ENCODE data around the gene TMEM88.

Gene TMEM88

DNA sequence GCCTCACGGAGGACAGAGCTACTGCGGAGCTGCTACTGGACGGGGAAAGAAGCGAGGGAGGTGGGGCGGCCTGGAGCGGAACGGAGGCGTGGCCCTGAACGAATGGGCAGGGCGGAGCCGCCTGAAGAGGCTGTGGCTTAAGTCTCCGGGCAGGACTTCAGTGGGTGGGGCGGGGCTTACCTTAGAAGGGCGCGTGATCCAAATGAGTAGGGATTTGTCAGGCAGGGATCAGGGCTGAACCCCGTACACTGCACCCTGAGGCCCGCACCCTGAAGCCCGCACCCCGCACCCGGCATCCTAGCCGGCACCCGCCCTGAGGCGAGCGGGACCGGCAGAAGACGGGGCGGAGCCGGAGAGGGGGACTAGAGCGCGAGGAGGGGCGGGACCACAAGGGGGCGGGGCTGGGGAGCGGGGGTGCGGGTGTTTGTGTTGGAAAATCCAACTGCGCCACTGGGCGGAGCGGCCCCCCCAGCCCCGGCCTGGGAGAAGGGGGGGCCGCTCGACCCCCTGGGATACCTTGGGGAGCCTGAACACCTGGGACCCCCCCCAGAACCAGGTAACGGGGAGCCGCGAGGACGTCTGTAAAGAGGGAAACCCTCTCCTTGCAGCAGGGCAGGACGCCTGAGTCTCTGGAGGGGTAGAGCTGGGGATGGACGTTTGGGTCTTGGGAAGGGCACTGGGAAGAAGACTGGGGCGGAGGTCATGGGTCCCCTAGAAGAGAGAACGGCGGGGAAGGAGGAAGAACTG is 20.9 kb upstream of the TMEM88 start, which contains the start of gene KDM6B:
Gene KDM6B (plus strand): TSS at position 423 of the 747 bp plus-strand sequence. CDS start 11,338 bp downstream, outside the sequence.
- peak; percentile 48 for FAIRE-seq

GRCh38 chr17:7834542-7834956 is 20.3 kb upstream of the TMEM88 start:
- no peak for FAIRE-seq

DNA sequence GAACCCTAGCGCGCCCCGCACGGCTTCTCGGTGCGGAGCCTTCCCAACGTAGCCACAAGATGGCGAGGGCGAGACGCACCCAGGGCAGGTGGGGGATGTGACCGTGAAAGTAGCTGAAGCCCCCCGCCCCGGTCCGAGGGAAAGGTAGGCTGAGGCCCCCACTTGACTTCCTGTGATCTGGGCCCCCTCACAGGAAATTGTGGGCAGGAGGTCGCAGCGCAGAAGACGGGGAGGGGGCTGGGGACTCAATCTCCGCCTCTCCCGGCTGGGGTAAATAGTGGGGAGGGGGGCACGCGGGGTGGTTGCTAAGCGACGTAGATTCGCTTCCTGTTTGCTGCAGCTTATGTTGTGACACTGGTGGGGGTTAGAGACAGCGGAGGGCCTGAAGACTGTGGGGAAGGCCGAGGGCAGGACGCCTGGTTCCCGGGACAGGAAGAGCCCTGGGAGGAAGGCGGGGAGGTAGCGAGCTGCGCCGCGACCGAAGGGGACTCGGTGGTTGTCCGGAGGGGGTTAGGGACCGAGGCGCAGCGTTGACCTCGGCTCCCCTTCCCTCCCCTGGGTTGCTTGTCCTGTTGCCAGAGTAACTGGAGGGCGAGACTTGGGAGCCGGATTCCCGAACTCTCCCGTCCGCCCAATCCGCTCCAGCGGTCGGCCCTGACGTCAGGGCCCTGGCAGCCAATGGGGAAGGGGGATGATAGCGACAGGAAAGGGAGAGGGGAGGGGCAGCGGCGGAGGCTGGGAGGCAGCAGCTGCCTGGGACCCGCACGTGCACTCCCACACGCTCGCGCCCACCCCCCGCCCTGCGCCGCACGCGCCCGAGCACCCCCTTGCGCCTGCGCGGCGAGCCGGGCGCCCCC is 19.7 kb upstream of the TMEM88 start:
- FAIRE-seq: peak; percentile 77

DNA sequence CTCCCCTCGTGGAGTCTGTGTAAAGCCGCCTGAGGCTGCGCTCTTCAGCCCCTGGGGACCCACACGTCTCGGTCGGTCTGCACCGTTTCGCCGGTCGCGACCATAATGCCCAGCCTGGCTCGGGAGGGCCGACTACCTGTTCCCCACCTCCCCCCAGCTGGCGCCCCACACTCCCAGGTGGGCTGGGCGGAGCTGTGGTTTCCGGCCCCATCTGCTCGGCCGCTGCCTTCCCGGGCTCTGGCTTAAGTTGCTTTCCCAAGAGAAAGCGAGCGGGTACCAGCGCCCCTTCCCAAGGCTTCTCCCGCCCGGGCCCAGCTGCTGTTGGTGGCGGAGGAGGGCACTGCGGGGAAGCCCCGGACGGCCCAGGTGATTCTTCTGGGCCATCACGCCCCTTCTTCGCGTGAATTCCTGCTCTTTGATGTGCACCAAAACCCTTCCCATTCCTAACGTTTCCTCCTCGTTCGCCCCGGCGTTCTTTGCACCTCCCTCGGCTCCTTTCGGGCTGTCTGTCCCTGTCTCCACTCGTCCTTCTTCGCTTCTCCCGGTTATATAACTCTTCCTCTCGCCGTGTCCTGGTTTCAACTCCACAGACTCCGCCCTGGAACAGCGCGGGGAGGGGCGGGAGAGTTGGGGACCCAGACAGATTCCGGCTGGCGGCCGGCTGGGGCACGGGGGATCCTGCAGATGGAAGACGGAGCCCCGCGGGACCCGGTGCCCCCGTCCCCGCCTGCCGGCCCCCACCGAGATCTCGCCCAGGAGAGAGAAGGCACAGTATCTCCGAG is 18.9 kb upstream of the TMEM88 start:
- FAIRE-seq: no peak

GRCh38 chr17:7836596-7837407 is 18.1 kb upstream of the TMEM88 start:
- peak; percentile 46 for FAIRE-seq

DNA sequence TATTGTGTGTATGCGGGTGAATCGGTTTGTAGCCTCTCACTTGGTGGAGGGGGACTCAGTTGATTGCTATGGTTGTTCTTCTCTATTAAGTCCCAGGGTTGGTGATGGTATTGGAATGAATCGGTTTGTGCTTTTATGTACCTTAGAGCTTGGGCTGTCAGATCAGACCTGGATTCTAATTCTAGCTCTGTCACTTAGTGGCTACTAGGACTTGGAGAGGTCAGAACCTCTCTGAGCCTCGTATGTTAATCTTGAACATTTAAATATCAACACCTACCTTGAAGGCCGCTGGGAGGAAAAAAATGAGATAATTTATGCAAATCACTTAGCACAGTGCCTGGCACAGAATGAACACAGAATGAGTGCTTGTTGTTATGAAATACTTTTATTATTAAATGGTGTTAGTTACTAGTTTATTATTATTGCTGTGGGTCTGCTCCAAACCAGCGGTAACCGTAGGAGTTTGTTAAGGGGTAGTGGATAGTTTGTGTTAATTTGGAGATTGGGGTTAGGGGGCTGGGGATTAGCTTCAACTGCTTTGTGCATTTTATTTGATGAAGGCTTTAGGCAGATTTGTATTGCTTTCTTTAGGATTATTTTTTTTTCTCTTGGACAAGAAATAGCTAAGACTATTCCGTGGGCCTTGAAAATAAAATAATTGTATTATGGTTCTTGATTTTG is 17.3 kb upstream of the TMEM88 start:
- FAIRE-seq: no peak

- no peak for FAIRE-seq
Observed at GRCh38 chr17:7838090-7839075, 16.5 kb upstream of the TMEM88 start.

DNA sequence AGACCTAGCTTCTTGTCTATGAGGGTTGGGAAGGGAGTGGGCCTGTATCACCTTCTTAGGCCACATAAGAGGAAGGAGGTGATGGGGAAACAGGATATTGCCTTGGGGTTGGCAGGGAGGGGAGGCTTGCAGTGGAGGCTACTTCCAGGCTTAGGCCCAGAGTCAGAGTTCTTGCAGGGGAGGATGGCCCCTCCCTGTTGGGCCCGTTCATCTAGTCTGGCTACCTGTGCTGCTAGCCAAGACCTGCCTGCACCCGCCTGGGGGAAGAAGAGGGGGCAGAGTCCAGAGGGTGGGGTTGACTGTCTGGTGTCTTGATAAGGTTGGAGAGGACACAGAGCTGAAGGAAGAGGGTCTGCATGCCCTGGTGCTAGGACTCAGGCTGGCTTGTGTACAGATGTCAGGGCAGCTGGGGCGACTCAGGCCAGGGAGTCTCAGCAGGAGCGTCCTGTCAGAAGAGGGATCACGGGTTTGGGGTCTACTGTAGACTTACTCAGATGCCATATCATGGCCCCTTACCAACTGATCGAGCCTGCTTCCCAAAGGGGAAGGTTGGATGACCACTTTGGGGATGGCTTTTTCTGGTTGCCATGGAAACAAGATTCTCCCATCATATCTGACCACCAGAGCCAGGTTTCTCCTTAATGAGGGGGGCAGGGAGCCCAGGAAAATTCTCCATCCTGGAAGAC is 15.5 kb upstream of the TMEM88 start:
- no peak for FAIRE-seq

DNA sequence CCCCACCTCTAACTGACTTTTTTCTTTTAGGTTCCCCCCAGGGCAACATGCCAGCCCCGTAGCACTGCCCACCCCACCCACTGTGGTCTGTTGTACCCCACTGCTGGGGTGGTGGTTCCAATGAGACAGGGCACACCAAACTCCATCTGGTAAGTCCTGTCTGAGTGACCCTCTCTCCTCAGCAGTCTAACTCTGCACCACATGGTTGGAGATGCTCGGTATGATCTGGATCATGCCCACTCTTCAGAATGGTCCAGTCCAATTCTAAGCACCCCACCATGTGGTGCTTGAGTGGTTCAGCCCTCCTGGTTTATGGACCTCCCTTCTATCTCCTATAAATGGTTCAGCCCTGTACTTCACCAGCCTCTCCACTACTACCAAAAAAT is 15.0 kb upstream of the TMEM88 start:
- peak; percentile 85 for FAIRE-seq

- FAIRE-seq: no peak
Observed at GRCh38 chr17:7840441-7840840, 14.4 kb upstream of the TMEM88 start.

- FAIRE-seq: no peak
Observed at GRCh38 chr17:7840875-7841274, 14.0 kb upstream of the TMEM88 start.

DNA sequence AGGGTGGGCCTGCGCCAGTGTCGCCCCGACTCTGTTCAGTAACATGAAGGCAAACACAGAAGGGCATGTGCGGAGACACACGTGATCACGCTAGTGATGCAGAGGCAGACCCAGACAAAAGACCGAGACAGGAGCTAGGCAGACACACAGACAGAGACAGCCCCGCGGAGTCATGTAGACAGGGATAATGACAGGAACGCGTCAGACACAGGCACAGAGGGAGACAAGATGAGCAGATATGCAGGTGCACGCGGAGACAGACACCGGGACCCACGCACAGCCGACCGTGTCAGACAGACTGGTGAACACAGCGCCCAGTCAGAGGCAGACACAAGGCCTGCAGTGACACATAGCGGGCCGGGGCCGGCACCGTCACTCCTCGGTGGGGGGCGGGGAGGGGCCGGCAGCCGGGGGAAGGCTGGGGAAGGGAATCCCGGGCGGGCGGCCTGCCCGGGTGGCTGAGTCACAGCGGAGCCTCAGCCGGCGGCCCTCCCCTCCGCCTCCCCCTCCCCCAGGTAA is 13.4 kb upstream of the TMEM88 start:
- no peak for FAIRE-seq

DNA sequence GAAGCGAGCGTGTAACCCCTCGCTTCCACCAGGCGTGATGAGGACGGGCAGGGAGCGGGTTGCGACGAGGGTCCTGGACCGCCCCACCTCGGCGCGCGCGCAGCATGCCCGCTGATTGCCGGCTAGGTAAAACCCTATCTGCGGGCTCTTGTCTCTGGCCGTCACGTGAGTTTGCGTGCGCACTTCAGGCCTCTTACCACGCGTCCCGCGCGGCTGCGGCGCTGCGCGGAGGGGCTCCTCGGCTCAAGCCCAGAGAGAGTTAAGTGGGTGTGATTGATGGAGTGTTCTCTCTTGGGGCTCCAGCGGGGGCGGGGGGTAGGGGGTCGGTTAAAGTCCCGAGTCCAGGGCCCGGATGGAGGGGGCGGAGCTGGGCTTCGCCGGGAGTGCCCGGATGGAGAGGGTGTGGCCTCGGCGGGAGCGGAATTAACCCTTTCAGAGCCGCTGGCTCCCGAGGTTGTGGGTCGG is 12.9 kb upstream of the TMEM88 start:
- FAIRE-seq: no peak

DNA sequence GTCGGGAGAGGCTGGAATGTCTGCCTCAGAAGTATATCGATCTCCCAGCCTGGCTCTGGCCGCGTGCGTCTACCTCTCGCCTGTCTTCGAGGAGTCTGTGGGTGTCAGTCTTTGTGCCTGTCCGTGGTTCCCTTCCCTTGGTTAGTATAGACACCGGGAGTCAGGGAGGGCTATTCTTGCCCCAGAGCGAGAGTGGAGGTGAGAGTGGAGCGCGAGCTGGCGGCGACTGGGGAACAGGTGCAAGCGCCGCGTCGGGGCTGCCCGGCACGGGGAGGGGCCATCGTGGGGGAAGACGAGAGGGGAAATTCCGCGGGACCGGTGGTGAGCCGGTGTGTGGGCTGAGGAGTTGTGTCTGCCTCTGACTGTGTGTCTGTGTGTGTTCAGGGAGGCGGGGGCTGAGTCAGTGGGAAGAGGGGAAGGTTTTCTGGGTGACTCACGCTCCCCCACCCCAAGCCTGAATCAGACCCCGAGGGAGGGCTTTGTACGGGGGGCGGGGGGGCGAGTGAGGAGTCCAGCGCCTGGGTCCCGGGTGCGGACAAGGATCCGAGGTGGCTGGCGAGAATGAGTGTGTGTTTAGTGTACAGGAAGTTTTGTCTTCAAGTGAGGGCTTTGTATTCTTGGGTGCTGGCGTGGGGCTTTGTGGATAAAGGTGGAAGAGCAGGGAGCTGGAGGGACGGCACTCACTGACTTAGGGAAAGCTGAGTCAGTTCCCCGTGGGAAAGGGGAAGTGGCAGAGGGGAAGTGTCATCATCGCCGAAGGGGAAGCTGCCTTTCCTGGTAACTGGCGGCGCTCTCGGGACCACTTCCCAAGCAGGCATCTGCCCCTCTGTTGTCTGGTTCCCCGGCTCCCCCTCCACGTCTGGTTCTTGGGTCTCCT is 12.2 kb upstream of the TMEM88 start:
- FAIRE-seq: no peak

DNA sequence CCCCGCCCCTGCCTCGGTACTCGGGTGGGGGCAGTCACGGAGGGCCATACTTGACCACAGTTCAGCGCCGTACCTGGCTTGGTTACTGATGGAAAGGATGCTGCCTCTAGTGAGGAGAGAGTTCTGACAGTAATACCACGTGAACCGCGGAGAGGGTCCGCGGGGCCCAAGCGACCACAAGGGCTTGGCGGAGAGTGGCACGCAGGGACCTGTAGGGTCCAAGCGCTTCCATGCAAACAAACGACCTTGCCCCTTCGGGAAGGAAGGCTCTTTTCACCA is 11.7 kb upstream of the TMEM88 start:
- FAIRE-seq: no peak

- FAIRE-seq: no peak
Observed at GRCh38 chr17:7843536-7844291, 11.2 kb upstream of the TMEM88 start.

DNA sequence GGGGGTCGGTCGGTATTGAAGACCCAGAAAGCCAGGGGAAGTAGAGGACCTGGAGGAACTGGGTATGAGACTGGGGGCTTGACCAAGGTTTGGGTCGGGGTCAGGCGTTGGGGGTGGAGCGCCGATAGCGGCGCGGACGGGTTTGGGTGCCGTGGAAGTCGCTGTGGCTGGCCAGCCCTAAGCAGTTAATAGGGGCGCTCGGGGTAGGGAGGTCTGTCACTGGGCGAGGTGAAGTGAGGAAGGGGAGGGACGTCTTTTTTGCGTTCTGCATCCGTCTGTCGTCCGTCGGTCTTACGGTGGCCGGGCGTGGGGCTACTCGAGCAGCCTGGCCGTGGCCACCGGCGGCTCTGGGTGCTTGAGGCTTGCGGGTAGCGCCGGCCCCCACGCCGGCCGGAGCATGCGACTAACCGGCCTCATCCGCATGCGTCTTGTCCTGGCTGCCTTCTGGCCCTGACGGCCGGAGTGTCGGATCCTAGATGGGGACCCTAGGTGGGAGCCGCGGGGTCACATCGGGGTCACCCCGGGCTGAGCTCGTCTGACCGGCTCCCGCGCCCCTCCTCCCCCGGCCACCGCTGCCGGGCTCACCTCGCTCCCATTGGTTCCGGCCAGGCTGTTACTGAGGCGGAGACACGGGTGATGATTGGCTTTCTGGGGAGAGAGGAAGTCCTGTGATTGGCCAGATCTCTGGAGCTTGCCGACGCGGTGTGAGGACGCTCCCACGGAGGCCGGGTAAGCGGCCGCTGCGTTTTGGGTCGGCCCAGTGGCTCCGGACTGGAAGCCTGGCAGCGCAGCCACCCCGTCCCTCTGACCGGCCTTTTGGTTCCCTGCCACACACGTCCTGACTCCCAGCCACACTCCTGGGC is 10.3 kb upstream of the TMEM88 start:
- FAIRE-seq: peak; percentile 61
